Measurements from ENCODE around the gene MCTP1.

DNA sequence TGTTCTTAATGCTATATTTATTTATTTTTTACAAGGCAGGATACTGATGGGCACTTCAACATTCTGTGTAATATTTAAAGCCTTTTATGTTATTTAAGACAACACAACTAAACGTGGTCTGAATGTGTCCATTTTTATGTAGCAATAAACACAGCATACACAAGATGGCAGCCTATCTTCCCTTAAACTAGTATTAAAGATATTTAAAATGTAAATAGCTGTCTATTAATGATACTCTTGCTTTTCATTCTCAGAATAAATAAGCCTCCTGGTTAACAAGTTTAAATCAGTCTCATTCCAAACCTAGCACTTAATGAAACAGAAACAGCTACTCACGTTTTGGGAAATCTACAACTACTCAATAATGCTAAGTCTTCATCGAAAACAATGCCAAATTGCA lies 315.7 kb downstream of the MCTP1 start:
- TF ChIP-seq, protein P1, sequence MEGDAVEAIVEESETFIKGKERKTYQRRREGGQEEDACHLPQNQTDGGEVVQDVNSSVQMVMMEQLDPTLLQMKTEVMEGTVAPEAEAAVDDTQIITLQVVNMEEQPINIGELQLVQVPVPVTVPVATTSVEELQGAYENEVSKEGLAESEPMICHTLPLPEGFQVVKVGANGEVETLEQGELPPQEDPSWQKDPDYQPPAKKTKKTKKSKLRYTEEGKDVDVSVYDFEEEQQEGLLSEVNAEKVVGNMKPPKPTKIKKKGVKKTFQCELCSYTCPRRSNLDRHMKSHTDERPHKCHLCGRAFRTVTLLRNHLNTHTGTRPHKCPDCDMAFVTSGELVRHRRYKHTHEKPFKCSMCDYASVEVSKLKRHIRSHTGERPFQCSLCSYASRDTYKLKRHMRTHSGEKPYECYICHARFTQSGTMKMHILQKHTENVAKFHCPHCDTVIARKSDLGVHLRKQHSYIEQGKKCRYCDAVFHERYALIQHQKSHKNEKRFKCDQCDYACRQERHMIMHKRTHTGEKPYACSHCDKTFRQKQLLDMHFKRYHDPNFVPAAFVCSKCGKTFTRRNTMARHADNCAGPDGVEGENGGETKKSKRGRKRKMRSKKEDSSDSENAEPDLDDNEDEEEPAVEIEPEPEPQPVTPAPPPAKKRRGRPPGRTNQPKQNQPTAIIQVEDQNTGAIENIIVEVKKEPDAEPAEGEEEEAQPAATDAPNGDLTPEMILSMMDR (conservative IDR thresholded peaks at IDR 0.05; ENCODE audit: low read depth, low read length) = peak; percentile 56
- no peak for TF ChIP-seq EZH2 (IDR thresholded peaks at IDR 0.05; ENCODE audit: low read length, unreplicated experiment)
